Measurements from ENCODE around the gene ERG.

DNA sequence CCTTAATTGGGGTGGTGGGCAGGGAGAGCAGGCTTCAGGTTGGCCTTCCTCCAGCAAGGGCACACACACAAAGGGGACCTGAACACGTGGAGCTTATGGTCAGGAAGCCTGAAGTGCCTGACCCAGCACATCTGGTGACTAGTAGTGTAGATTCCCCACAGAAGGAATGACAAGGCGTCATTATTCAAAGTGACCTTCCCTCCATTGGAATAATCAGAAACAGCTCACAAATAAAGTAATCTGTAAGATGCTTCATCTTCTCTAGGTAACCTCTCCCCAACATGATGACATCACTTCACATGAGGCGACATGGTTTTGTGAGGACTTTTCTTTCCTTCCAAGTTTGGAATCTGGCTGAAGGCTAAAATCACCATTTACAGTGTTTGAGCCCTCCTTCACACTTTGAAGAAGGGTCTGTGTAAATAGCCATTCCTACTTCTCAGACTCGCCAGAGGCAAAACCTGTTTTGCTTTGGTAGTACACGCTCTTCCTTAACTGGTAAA lies 32.8 kb upstream of the ERG start:
- TF ChIP-seq SIN3A (IDR thresholded peaks at IDR 0.05; ENCODE audit: borderline replicate concordance, insufficient read depth, low read length), result no peak
- TF ChIP-seq, protein P1, sequence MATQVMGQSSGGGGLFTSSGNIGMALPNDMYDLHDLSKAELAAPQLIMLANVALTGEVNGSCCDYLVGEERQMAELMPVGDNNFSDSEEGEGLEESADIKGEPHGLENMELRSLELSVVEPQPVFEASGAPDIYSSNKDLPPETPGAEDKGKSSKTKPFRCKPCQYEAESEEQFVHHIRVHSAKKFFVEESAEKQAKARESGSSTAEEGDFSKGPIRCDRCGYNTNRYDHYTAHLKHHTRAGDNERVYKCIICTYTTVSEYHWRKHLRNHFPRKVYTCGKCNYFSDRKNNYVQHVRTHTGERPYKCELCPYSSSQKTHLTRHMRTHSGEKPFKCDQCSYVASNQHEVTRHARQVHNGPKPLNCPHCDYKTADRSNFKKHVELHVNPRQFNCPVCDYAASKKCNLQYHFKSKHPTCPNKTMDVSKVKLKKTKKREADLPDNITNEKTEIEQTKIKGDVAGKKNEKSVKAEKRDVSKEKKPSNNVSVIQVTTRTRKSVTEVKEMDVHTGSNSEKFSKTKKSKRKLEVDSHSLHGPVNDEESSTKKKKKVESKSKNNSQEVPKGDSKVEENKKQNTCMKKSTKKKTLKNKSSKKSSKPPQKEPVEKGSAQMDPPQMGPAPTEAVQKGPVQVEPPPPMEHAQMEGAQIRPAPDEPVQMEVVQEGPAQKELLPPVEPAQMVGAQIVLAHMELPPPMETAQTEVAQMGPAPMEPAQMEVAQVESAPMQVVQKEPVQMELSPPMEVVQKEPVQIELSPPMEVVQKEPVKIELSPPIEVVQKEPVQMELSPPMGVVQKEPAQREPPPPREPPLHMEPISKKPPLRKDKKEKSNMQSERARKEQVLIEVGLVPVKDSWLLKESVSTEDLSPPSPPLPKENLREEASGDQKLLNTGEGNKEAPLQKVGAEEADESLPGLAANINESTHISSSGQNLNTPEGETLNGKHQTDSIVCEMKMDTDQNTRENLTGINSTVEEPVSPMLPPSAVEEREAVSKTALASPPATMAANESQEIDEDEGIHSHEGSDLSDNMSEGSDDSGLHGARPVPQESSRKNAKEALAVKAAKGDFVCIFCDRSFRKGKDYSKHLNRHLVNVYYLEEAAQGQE (IDR thresholded peaks at IDR 0.05; ENCODE audit: insufficient read depth in 1 of 2, low read depth in 2 of 2, low read length in 2 of 2), result no peak
- TF ChIP-seq POLR2AphosphoS5 (IDR thresholded peaks at IDR 0.05; ENCODE audit: low read depth, low read length), result no peak
